T47D (cell line): ENCODE data around the gene GPR142.

Experiments
- DNase-seq, 2 experiments: peaks; one replicate each; pipeline versions ENCODE4 v3.0.0 to v3.0.0-alpha.2; 2011 to 2012; ENCODE audit warnings: low read depth in 1 of 2, low spot score in 1 of 2
- JUND ChIP-seq: IDR thresholded peaks from 2 replicates; pipeline ENCODE4 v1.6.1; 2012; ENCODE audit warnings: low read depth
- in situ Hi-C: cut with HindIII; loops from 2 replicates; pipeline ENCODE4 v1.10.0; 2016; ENCODE audit warnings: low sequenced_read_pairs, low pct_unique_long_range_greater_than_20kb

GPR142 gene

GRCh38 chr17:74335529-74336062 lies 31.7 kb upstream of the GPR142 start:
- in situ Hi-C loops, result no loop called here
- TF ChIP-seq JUND, result no peak
- DNase-seq, result no peak

DNA sequence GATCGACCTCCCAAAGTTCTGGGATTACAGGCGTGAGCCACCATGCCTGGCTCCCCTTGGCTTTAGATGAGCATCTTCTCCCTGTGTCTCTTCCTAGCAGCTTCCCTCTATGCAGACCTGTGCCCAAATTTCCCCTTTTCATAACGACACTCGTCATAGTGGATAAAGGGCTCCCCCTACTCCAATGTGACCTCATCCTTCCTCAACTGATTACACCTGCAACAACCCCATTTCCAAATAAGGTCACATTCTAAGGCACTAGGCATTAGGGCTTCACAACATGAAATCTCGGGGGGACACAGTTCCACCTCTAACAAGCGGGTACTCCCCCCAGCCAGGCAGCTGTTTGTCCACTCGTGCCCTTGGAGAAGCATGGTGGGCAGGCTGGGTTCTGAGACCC lies 31.0 kb upstream of the GPR142 start:
- no peak for DNase-seq
- in situ Hi-C loops, result no loop called here
- no peak for TF ChIP-seq JUND

DNA sequence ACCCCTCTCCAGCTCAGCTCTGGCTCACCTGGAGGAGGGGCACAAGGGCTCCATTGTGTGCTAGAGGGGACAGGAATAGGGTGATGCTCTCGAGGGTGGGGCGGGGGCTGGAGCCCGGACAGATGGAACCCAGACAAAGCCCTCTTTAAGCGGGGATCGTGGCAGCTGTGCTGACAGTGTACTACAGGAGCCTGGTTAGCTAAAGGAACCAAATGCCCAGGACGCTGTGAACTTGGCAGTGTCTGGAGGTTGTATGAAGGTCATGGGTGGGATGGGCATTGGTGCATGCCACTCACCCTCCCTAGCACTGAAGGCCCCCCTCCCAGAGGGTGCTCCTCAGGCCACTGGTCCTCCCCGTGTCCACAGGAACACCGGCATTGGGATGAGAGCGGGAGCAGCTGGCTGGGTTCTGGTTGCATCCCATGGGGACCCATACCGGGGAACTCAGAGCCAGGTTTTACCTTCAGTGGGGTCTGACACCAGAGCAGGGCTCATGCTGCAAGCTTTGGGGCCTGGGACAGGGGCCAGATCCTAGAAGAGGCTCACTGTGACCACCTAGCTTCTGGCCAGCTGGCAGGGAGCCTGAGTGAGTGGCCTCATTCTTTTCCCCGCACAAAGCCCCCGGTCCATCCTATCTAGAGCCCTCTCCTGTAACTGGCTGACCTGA lies 29.3 kb upstream of the GPR142 start:
- TF ChIP-seq JUND, result no peak
- DNase-seq, result no peak
- in situ Hi-C loops, result no loop called here

- in situ Hi-C loops, result no loop called here
- TF ChIP-seq JUND, result no peak
- no peak for DNase-seq
Observed at GRCh38 chr17:74339537-74340195, 27.6 kb upstream of the GPR142 start.

- in situ Hi-C loops, result no loop called here
- TF ChIP-seq JUND, result no peak
- DNase-seq, result no peak
Observed at GRCh38 chr17:74340470-74341023, 26.8 kb upstream of the GPR142 start.

- no peak for TF ChIP-seq JUND
- no peak for DNase-seq
- in situ Hi-C loops, result no loop called here
Observed at GRCh38 chr17:74342224-74342623, 25.1 kb upstream of the GPR142 start.

GRCh38 chr17:74343121-74343520 lies 24.2 kb upstream of the GPR142 start:
- DNase-seq, result no peak
- no peak for TF ChIP-seq JUND
- in situ Hi-C loops, result no loop called here

- no peak for TF ChIP-seq JUND
Observed at GRCh38 chr17:74343526-74344284, 23.6 kb upstream of the GPR142 start.

GRCh38 chr17:74344658-74345057 lies 22.6 kb upstream of the GPR142 start:
- in situ Hi-C loops, result no loop called here
- no peak for DNase-seq
- no peak for TF ChIP-seq JUND

More at GRCh38 chr17:74343526-74344284, 23.6 kb upstream of the GPR142 start:
- in situ Hi-C loops, result no loop called here
- no peak for DNase-seq

DNA sequence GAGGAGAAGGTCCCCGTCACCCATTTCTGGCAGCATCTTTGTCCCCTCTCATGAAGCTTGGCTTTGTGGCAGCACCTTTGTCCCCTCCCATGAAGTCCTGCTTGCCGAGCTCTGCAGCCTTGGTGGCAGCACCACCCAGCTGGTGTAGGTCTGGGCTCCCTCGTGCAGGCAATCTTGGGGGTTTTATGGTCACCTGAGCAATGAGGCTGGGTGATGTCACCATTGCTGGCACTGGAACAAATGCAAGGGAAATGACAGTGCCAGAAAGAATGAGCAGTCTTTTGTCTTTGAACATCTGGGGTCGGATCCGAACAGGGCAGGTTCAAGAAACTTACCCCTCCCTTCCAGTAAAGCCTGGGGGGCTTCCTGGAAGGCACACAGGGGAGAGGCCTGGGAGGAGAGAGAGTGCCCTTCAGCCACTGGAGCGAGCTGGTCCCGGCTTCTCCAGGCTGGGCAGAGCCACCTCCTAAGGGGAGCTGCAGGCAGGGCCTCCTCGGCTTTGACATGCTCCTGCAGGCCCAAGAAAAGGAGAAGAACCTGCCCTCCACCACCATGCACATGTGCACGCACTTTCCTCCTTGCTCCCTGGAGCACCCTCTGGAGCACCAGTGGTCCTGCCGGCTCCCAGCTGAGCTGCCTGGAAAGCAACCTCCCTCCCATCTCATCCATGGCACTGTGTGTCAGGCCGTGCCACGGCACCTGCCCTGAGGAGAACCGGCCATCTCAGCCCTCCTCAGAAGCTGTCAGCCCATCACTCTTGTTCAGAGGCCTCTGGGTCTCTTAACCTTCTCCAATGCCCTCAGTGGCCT lies 21.7 kb upstream of the GPR142 start:
- in situ Hi-C loops, result no loop called here
- DNase-seq, result no peak
- TF ChIP-seq JUND, result no peak

DNA sequence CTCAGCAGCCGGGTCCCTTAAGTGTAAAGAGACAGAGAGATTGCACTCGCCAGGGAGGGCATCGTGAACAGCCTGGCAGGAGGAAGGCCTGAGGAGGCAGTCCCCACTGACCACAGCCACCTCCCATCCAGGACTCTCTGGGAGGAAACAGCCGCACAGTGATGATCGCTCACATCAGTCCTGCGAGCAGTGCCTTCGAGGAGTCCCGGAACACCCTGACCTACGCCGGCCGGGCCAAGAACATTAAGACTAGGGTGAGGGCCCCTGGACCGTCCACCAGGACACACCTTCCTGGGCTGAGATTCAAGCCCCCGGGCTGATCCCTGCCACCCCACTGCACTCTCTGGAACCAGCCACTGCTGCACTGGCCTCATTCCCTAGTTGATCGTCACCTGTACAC lies 19.7 kb upstream of the GPR142 start:
- in situ Hi-C loops, result no loop called here
- TF ChIP-seq JUND, result no peak
- DNase-seq, result no peak

- no peak for DNase-seq
- TF ChIP-seq JUND, result no peak
- in situ Hi-C loops, result no loop called here
Observed at GRCh38 chr17:74349120-74349519, 18.2 kb upstream of the GPR142 start.
